ENCODE data around the gene C3orf20. TPM values are rescaled to one million over a fixed set of nuclear protein-coding genes. Genes with fewer than 3 reads are reported as not detected.

The C3orf20 gene
- polyA plus RNA-seq, 2 donors, result not detected

GRCh38 chr3:14811684-14812083, 136.7 kb downstream of the C3orf20 start:
- Histone ChIP-seq H3K27me3 (ENCODE audit: control insufficient read depth in 1 of 2, insufficient read depth in 2 of 2, low read length in 2 of 2) (peaks cover 7 to 15% of the 10 kb centered on the region in 2 donors), H3K9me3 (ENCODE audit: control insufficient read depth in 2 of 2, insufficient read depth in 1 of 2, low read depth in 1 of 2, low read length in 1 of 2) (no peaks in the 10 kb centered on the region), H3K4me3 (ENCODE audit: low read depth in 1 of 2, low read length in 2 of 2) (peak overlapping the region; percentile 29 to 44), H3K36me3 (ENCODE audit: control insufficient read depth in 2 of 2, insufficient read depth in 2 of 2, low read length in 1 of 2) (no peaks in the 10 kb centered on the region), H3K27ac (ENCODE audit: low read depth in 2 of 2, low read length in 1 of 2) (peak overlapping the region in 1 of 2 donors; percentile 41), H3K4me1 (ENCODE audit: control insufficient read depth in 2 of 2, insufficient read depth in 2 of 2, low read length in 1 of 2) (peaks cover 0 to 2% of the 10 kb centered on the region in 2 donors)
- WGBS, 2 donors, result 36 to 46% methylated on average over 7 of the region's 7 CpGs

GRCh38 chr3:14812196-14812790, 137.4 kb downstream of the C3orf20 start:
- Histone ChIP-seq H3K27me3 (ENCODE audit: control insufficient read depth in 1 of 2, insufficient read depth in 2 of 2, low read length in 2 of 2) (peaks cover 7 to 15% of the 10 kb centered on the region in 2 donors), H3K4me1 (ENCODE audit: control insufficient read depth in 2 of 2, insufficient read depth in 2 of 2, low read length in 1 of 2) (peaks cover 0 to 2% of the 10 kb centered on the region in 2 donors), H3K9me3 (ENCODE audit: control insufficient read depth in 2 of 2, insufficient read depth in 1 of 2, low read depth in 1 of 2, low read length in 1 of 2) (no peaks in the 10 kb centered on the region), H3K36me3 (ENCODE audit: control insufficient read depth in 2 of 2, insufficient read depth in 2 of 2, low read length in 1 of 2) (no peaks in the 10 kb centered on the region), H3K4me3 (ENCODE audit: low read depth in 1 of 2, low read length in 2 of 2) (no peak overlapping the region), H3K27ac (ENCODE audit: low read depth in 2 of 2, low read length in 1 of 2) (peak overlapping the region in 1 of 2 donors; percentile 41)
- 55 to 64% methylated on average over 9 of the region's 9 CpGs for WGBS, 2 donors

- H3K4me3 ChIP-seq (ENCODE audit: low read depth in 1 of 2, low read length in 2 of 2), result no peak overlapping the region
- peaks cover 7 to 15% of the 10 kb centered on the region in 2 donors for H3K27me3 ChIP-seq (ENCODE audit: control insufficient read depth in 1 of 2, insufficient read depth in 2 of 2, low read length in 2 of 2)
- 51 to 64% methylated on average over 4 of the region's 4 CpGs for WGBS, 2 donors
- no peaks in the 10 kb centered on the region for H3K9me3 ChIP-seq (ENCODE audit: control insufficient read depth in 2 of 2, insufficient read depth in 1 of 2, low read depth in 1 of 2, low read length in 1 of 2)
- no peak overlapping the region for H3K27ac ChIP-seq (ENCODE audit: low read depth in 2 of 2, low read length in 1 of 2)
- peaks cover 0 to 2% of the 10 kb centered on the region in 2 donors for H3K4me1 ChIP-seq (ENCODE audit: control insufficient read depth in 2 of 2, insufficient read depth in 2 of 2, low read length in 1 of 2)
- H3K36me3 ChIP-seq (ENCODE audit: control insufficient read depth in 2 of 2, insufficient read depth in 2 of 2, low read length in 1 of 2), result no peaks in the 10 kb centered on the region
Observed at GRCh38 chr3:14814411-14814871, 139.5 kb downstream of the C3orf20 start.

- no peaks in the 10 kb centered on the region for H3K4me1 ChIP-seq (ENCODE audit: control insufficient read depth in 2 of 2, insufficient read depth in 2 of 2, low read length in 1 of 2)
- 92 to 94% methylated on average over 3 of the region's 3 CpGs for WGBS, 2 donors
- no peak overlapping the region for H3K27ac ChIP-seq (ENCODE audit: low read depth in 2 of 2, low read length in 1 of 2)
- no peaks in the 10 kb centered on the region for H3K36me3 ChIP-seq (ENCODE audit: control insufficient read depth in 2 of 2, insufficient read depth in 2 of 2, low read length in 1 of 2)
- no peak overlapping the region for H3K4me3 ChIP-seq (ENCODE audit: low read depth in 1 of 2, low read length in 2 of 2)
- H3K9me3 ChIP-seq (ENCODE audit: control insufficient read depth in 2 of 2, insufficient read depth in 1 of 2, low read depth in 1 of 2, low read length in 1 of 2), result no peaks in the 10 kb centered on the region
- H3K27me3 ChIP-seq (ENCODE audit: control insufficient read depth in 1 of 2, insufficient read depth in 2 of 2, low read length in 2 of 2), result peaks cover 0 to 13% of the 10 kb centered on the region in 2 donors
Observed at GRCh38 chr3:14816359-14816758, 141.4 kb downstream of the C3orf20 start.

GRCh38 chr3:14818804-14819500, 144.0 kb downstream of the C3orf20 start, which contains the start of gene FGD5:
Gene FGD5 (plus strand): TSS chr3:14818962. CDS start chr3:14819072, 110 bp downstream.
- Histone ChIP-seq H3K9me3 (ENCODE audit: control insufficient read depth in 2 of 2, insufficient read depth in 1 of 2, low read depth in 1 of 2, low read length in 1 of 2) (no peaks in the 10 kb centered on the region), H3K27ac (ENCODE audit: low read depth in 2 of 2, low read length in 1 of 2) (no peak within 1 kb of the TSS), H3K36me3 (ENCODE audit: control insufficient read depth in 2 of 2, insufficient read depth in 2 of 2, low read length in 1 of 2) (no peaks in the 10 kb centered on the region), H3K4me3 (ENCODE audit: low read depth in 1 of 2, low read length in 2 of 2) (no peak within 1 kb of the TSS), H3K4me1 (ENCODE audit: control insufficient read depth in 2 of 2, insufficient read depth in 2 of 2, low read length in 1 of 2) (no peaks in the 10 kb centered on the region), H3K27me3 (ENCODE audit: control insufficient read depth in 1 of 2, insufficient read depth in 2 of 2, low read length in 2 of 2) (peaks cover 0 to 4% of the 10 kb centered on the region in 2 donors)
- WGBS, 2 donors, result 85 to 88% methylated on average over 25 of the region's 25 CpGs

- H3K36me3 ChIP-seq (ENCODE audit: control insufficient read depth in 2 of 2, insufficient read depth in 2 of 2, low read length in 1 of 2), result no peaks in the 10 kb centered on the region
- H3K4me1 ChIP-seq (ENCODE audit: control insufficient read depth in 2 of 2, insufficient read depth in 2 of 2, low read length in 1 of 2), result peaks cover 0 to 2% of the 10 kb centered on the region in 2 donors
- no peak overlapping the region for H3K27ac ChIP-seq (ENCODE audit: low read depth in 2 of 2, low read length in 1 of 2)
- H3K9me3 ChIP-seq (ENCODE audit: control insufficient read depth in 2 of 2, insufficient read depth in 1 of 2, low read depth in 1 of 2, low read length in 1 of 2), result no peaks in the 10 kb centered on the region
- no peak overlapping the region for H3K4me3 ChIP-seq (ENCODE audit: low read depth in 1 of 2, low read length in 2 of 2)
- 80 to 86% methylated on average over 10 of the region's 10 CpGs for WGBS, 2 donors
- peaks cover 0 to 4% of the 10 kb centered on the region in 2 donors for H3K27me3 ChIP-seq (ENCODE audit: control insufficient read depth in 1 of 2, insufficient read depth in 2 of 2, low read length in 2 of 2)
Observed at GRCh38 chr3:14819671-14820070, 144.7 kb downstream of the C3orf20 start.

- no peak overlapping the region for H3K4me3 ChIP-seq (ENCODE audit: low read depth in 1 of 2, low read length in 2 of 2)
- H3K9me3 ChIP-seq (ENCODE audit: control insufficient read depth in 2 of 2, insufficient read depth in 1 of 2, low read depth in 1 of 2, low read length in 1 of 2), result no peaks in the 10 kb centered on the region
- no peak overlapping the region for H3K27ac ChIP-seq (ENCODE audit: low read depth in 2 of 2, low read length in 1 of 2)
- WGBS, 2 donors, result 87 to 90% methylated on average over 17 of the region's 17 CpGs
- peaks cover 0 to 2% of the 10 kb centered on the region in 2 donors for H3K4me1 ChIP-seq (ENCODE audit: control insufficient read depth in 2 of 2, insufficient read depth in 2 of 2, low read length in 1 of 2)
- H3K36me3 ChIP-seq (ENCODE audit: control insufficient read depth in 2 of 2, insufficient read depth in 2 of 2, low read length in 1 of 2), result no peaks in the 10 kb centered on the region
- H3K27me3 ChIP-seq (ENCODE audit: control insufficient read depth in 1 of 2, insufficient read depth in 2 of 2, low read length in 2 of 2), result peaks cover 0 to 4% of the 10 kb centered on the region in 2 donors
Observed at GRCh38 chr3:14820156-14820555, 145.2 kb downstream of the C3orf20 start.

GRCh38 chr3:14821151-14821550, 146.2 kb downstream of the C3orf20 start:
- H3K9me3 ChIP-seq (ENCODE audit: control insufficient read depth in 2 of 2, insufficient read depth in 1 of 2, low read depth in 1 of 2, low read length in 1 of 2), result no peaks in the 10 kb centered on the region
- H3K4me3 ChIP-seq (ENCODE audit: low read depth in 1 of 2, low read length in 2 of 2), result no peak overlapping the region
- WGBS, 2 donors, result 83 to 89% methylated on average over 16 of the region's 16 CpGs
- H3K27ac ChIP-seq (ENCODE audit: low read depth in 2 of 2, low read length in 1 of 2), result no peak overlapping the region
- no peaks in the 10 kb centered on the region for H3K27me3 ChIP-seq (ENCODE audit: control insufficient read depth in 1 of 2, insufficient read depth in 2 of 2, low read length in 2 of 2)
- no peaks in the 10 kb centered on the region for H3K36me3 ChIP-seq (ENCODE audit: control insufficient read depth in 2 of 2, insufficient read depth in 2 of 2, low read length in 1 of 2)
- peaks cover 0 to 2% of the 10 kb centered on the region in 2 donors for H3K4me1 ChIP-seq (ENCODE audit: control insufficient read depth in 2 of 2, insufficient read depth in 2 of 2, low read length in 1 of 2)

GRCh38 chr3:14822134-14822533, 147.2 kb downstream of the C3orf20 start:
- Histone ChIP-seq H3K4me3 (ENCODE audit: low read depth in 1 of 2, low read length in 2 of 2) (no peak overlapping the region), H3K4me1 (ENCODE audit: control insufficient read depth in 2 of 2, insufficient read depth in 2 of 2, low read length in 1 of 2) (peaks cover 0 to 2% of the 10 kb centered on the region in 2 donors)
- 67 to 75% methylated on average over 3 of the region's 3 CpGs for WGBS, 2 donors

More at GRCh38 chr3:14822134-14822533, 147.2 kb downstream of the C3orf20 start:
- Histone ChIP-seq H3K27ac (ENCODE audit: low read depth in 2 of 2, low read length in 1 of 2) (no peak overlapping the region), H3K9me3 (ENCODE audit: control insufficient read depth in 2 of 2, insufficient read depth in 1 of 2, low read depth in 1 of 2, low read length in 1 of 2) (no peaks in the 10 kb centered on the region), H3K27me3 (ENCODE audit: control insufficient read depth in 1 of 2, insufficient read depth in 2 of 2, low read length in 2 of 2) (no peaks in the 10 kb centered on the region), H3K36me3 (ENCODE audit: control insufficient read depth in 2 of 2, insufficient read depth in 2 of 2, low read length in 1 of 2) (no peaks in the 10 kb centered on the region)

Measured in esophagus (tissue), 2 donors.